AG09309 (cell line): Measurements from ENCODE around the gene CXCL17.

Experiments
- DNase-seq: peaks from one replicate; pipeline ENCODE4 v3.0.0-alpha.2; 2010; ENCODE audit warnings: low read depth
- H3K4me3 ChIP-seq: 2 replicates; pipeline ENCODE4 v1.5.1; 2011; ENCODE audit warnings: mild to moderate bottlenecking, low read depth, low read length, moderate library complexity; ENCODE audit not compliant: control insufficient read depth
- TF ChIP-seq, protein P1 (sequence below): IDR thresholded peaks from 2 replicates; pipeline ENCODE4 v1.5.1; 2011; ENCODE audit warnings: mild to moderate bottlenecking, low read depth, low read length, inconsistent platforms; ENCODE audit not compliant: insufficient read depth, control insufficient read depth; ENCODE audit errors: missing control alignments

CXCL17 gene

DNA sequence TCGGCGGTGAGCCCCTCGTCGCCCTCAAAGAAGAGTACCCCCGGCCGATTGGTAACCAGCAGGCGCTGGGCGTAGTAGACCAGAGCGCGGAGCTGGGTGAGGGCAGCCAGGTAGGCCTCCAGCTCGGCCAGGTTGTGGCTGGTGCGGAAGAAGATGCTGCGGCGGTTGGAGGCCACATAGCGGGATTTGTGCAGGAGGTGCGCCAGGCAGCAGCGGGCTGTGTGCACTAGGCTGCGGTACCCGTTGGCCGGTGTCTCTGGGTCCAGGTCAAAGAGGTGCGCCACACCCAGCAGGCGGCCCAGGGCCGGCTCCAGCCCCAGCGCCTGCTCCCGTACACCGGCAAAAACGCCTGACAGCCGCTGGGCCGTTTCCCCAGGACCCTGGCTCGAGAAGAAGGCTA, 32.4 kb downstream of the CXCL17 start:
- TF ChIP-seq, protein P1, sequence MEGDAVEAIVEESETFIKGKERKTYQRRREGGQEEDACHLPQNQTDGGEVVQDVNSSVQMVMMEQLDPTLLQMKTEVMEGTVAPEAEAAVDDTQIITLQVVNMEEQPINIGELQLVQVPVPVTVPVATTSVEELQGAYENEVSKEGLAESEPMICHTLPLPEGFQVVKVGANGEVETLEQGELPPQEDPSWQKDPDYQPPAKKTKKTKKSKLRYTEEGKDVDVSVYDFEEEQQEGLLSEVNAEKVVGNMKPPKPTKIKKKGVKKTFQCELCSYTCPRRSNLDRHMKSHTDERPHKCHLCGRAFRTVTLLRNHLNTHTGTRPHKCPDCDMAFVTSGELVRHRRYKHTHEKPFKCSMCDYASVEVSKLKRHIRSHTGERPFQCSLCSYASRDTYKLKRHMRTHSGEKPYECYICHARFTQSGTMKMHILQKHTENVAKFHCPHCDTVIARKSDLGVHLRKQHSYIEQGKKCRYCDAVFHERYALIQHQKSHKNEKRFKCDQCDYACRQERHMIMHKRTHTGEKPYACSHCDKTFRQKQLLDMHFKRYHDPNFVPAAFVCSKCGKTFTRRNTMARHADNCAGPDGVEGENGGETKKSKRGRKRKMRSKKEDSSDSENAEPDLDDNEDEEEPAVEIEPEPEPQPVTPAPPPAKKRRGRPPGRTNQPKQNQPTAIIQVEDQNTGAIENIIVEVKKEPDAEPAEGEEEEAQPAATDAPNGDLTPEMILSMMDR: no peak
- H3K4me3 ChIP-seq: no peak overlapping the region
- DNase-seq: no peak

DNA sequence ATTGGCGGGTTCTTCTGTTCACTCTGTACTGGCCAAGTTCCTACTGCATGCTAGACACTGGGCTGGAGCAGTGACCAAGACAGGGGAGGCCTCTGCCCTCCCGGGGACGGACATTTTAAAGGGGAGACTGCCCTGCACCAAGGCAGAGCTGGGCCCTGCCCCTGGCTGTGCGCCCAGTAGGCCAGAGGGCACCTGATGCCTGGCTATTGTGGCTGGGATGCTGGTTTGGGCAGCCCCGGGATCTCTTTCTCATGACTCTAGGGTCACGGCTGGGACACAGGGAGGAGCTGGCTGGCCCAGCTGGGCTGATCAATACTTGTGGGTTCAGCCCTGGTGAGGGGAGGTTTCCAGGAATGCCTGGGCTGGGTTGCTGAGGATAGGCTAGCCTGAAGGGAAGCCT, 33.3 kb downstream of the CXCL17 start:
- TF ChIP-seq, protein P1: no peak
- DNase-seq: no peak
- no peak overlapping the region for H3K4me3 ChIP-seq

DNA sequence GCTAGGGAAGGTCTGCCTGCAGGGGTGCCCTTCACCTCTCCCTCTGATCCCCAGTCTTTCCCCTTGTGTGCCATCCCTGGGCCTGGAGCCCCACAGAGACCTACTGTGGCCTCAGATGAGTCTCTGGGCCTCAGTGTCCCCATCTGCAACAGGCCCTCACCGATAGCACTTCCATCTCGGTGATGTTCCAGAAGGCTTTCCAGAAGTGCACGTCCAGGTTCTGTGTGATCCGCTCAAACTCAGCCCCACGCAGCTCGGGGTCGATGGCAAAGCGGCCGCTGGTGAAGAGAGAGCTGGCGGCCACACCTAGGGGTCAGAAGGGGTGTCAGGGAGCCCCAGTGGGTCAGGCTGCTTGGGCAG, 35.0 kb downstream of the CXCL17 start:
- H3K4me3 ChIP-seq: no peak overlapping the region
- TF ChIP-seq, protein P1: no peak
- no peak for DNase-seq

DNA sequence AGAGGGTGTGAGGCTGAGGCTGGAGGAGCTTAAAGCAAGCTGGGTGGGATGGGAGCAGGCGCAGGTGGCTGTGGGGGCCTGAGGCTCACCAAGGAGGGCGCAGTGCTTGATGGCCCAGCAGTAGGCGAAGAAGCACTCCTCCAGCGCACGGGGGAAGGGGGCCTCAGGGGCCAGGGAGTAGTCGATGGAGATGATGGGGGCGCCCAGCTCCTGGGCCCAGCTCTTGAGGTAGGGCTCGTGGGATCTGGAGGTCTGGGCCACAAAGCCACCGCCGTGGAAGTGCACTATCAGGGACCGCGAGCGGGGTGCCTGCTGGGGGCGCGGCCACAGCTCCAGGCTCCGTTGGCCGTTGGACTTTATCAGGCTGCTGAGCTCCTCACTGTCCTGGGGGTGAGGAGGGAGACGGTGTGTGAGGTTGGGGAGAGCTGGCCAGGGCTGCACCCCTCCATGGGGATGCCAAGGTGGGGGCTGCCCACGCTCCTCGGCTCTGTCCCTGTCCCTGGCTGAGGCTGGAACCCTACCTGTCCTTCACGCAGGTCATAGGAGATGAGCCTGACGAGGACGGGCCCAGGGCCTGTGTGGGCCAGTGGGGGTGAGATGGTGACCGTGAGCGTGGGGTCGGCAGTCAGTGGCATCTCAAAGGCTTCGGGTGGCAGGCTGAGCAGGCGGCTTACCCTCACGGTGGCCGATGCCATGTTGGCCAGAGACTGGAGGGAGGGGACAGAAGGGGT, 35.5 kb downstream of the CXCL17 start:
- no peak overlapping the region for H3K4me3 ChIP-seq
- TF ChIP-seq, protein P1: no peak
- no peak for DNase-seq

DNA sequence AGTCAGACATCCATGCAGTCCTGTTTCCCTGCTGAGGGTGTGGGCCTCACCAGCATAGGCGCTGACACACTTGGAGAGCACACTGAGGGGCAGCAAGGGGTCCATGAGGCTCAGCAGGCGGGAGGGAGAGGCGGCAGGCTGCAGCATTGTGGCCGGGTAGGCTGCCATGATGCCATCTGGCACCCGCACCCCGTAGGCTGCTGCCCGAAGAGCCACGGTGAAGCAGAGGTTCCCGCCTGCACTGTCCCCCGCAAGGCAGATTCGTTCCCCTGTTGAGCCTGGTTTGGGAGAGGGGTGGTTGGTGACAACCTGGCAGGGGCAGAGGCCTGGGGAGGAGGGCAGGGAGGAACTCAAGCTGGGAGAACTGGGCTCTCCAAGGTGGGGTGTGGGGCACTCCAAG, 36.6 kb downstream of the CXCL17 start:
- no peak overlapping the region for H3K4me3 ChIP-seq
- TF ChIP-seq, protein P1: no peak
- DNase-seq: no peak

DNA sequence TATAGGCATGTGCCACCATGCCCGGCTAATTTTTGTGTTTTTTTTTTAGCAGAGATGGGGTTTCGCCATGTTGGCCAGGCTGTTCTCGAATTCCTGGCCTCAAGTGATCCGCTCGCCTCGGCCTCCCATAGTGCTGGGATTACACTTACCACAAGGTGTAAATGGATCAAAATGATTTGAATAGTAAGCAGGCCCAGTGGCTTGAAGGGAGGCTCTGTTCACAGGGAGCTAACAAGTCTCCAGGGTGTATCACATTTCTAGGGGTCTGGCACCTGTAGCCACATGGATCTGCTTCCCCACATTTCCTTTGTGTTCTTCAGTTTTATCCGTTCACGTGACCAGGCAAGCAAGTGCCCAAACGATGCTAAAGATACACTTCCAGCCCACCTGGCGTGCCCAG, 39.2 kb downstream of the CXCL17 start:
- TF ChIP-seq, protein P1: no peak
- no peak for DNase-seq
- no peak overlapping the region for H3K4me3 ChIP-seq
